Lung (tissue), 12 donors: Measurements from ENCODE around the gene AHCYL2. TPM values are rescaled to one million over a fixed set of nuclear protein-coding genes. Genes with fewer than 3 reads are reported as not detected.
"Not testable (repeated sequence)": the region's sequence is repeated elsewhere in the genome, so short reads cannot be mapped to it uniquely, and the experiment has no call there.

Source experiments
- ATAC-seq: fragments of 200-7000 bp; cut with Tn5 transposase; one replicate; pipeline ENCODE4 v1.9.1; 2020; ENCODE audit warnings: moderate number of reproducible peaks; ENCODE audit not compliant: insufficient read depth, low FRiP score
- DNase-seq, 3 donors: peaks; one replicate each; pipeline ENCODE4 v3.0.0-alpha.2; 2013 to 2017
- H3K27ac ChIP-seq, 2 donors: one replicate each; pipeline ENCODE4 v1.5.1; 2013; ENCODE audit warnings: mild to moderate bottlenecking in 2 of 2, moderate library complexity in 2 of 2, control low read depth in 1 of 2, inconsistent platforms in 1 of 2, low read depth in 1 of 2, low read length in 1 of 2
- H3K27me3 ChIP-seq, 3 donors: one replicate each; pipeline ENCODE4 v1.5.1; 2013; ENCODE audit warnings: low read length in 2 of 3; ENCODE audit not compliant: control insufficient read depth in 3 of 3, insufficient read depth in 3 of 3
- H3K36me3 ChIP-seq, 4 donors: one replicate each; pipeline ENCODE4 v1.5.1; 2013; ENCODE audit warnings: low read length in 4 of 4, mild to moderate bottlenecking in 1 of 4, moderate library complexity in 1 of 4; ENCODE audit not compliant: control insufficient read depth in 4 of 4, insufficient read depth in 4 of 4
- H3K4me1 ChIP-seq, 5 donors: one replicate each; pipeline ENCODE4 v1.5.1; 2013; ENCODE audit warnings: low read length in 5 of 5, mild to moderate bottlenecking in 2 of 5, moderate library complexity in 1 of 5; ENCODE audit not compliant: control insufficient read depth in 5 of 5, insufficient read depth in 5 of 5
- H3K4me3 ChIP-seq: one replicate; pipeline ENCODE4 v1.5.1; 2013; ENCODE audit warnings: mild to moderate bottlenecking, control low read depth, moderate library complexity
- H3K9ac ChIP-seq, 2 donors: one replicate each; pipeline ENCODE4 v1.5.1; 2013; ENCODE audit warnings: low read length in 2 of 2, control low read depth in 1 of 2; ENCODE audit not compliant: insufficient read depth in 1 of 2
- H3K9me3 ChIP-seq, 4 donors: one replicate each; pipeline ENCODE4 v1.5.1; 2013; ENCODE audit warnings: low read length in 3 of 4, mild to moderate bottlenecking in 1 of 4, moderate library complexity in 1 of 4; ENCODE audit not compliant: control insufficient read depth in 4 of 4, insufficient read depth in 3 of 4
- WGBS, 2 donors: extraction: QIAGEN DNeasy Blood & Tissue Kit; methylation state at CpG; one replicate each; pipeline ENCODE4 v1.1.7; 2013; 5-methylcytosine and 5-hydroxymethylcytosine counted together
- polyA plus RNA-seq, 2 donors: library from polyadenylated mRNA; stranded (reverse); fragments of 200-250 nt; gene quantifications; one replicate each; pipeline ENCODE4 v1.2.1, GENCODE V29; 2013
- total RNA-seq, 2 donors: library from RNA; depleted of rRNA in 1 of 2; stranded (reverse); fragments of >200 nt in 1 of 2; gene quantifications; one replicate each; pipeline ENCODE4 v1.2.1, GENCODE V29; 2014 to 2021
- TF ChIP-seq, protein P1 (sequence below): IDR thresholded peaks from 2 replicates; pipeline ENCODE4 v1.5.1; 2012; ENCODE audit warnings: mild to moderate bottlenecking; ENCODE audit errors: control extremely low read depth, extremely low read depth
- donor health status: control.
- donor health status: control.
- donor health status: Bipolar disorder and iron deficiency.
- donor health status: healthy.
- donor health status: DM: yes; HTN: yes; CAD: no.

Gene AHCYL2
- total and polyA plus RNA-seq, 4 donors = 16.3 to 172 (median 93.8) TPM

DNA sequence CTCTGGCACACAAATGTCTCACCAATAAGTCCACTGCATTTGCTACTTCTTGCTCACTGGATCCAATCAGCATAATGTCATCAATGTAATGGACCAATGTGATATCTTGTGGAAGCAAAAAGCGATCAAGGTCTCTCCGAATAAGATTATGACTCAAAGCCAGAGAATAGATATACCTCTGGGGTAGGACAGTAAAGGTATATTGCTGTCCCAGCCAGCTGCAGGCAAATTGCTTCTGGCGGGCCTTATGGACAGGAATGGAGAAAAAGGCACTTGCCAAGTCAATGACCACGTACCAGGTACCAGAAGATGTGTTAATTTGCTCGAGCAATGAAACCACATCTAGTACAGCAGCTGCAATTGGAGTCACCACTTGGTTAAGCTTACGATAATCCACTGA, 222.6 kb downstream of the AHCYL2 start:
- not testable (repeated sequence) for ATAC-seq, DNase-seq, H3K36me3 ChIP-seq

DNA sequence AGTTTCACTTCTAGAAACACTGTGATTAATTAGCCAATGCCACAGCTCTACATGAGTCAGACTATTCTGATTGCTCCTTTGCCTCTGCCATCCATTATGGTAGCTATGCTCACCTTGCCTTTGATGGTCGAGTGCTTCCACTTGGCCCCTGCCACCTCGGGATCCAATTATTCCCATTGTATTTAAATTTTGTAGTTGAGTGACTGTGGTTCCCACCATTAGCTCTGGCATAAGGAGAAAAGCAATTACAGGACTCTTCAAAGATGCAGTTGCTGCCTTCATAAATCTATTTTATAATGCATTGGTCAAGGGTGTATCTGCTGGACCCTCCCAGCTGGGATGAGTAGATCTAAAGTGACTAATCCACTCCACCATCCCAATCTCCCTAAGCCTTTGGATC, 223.8 kb downstream of the AHCYL2 start:
- H3K9me3 ChIP-seq = peaks cover 0 to 12% (median 3%) of the 10 kb centered on the region in 4 donors
- H3K27me3 ChIP-seq, H3K9ac ChIP-seq, H3K36me3 ChIP-seq, H3K4me3 ChIP-seq, DNase-seq, H3K4me1 ChIP-seq, H3K27ac ChIP-seq, ATAC-seq: not testable (repeated sequence)
- 92 to 94% methylated on average over 2 of the region's 2 CpGs for WGBS, 2 donors

More for the DNA sequence above, 222.6 kb downstream of the AHCYL2 start:
- not testable (repeated sequence) for H3K4me3 ChIP-seq, H3K27me3 ChIP-seq, H3K27ac ChIP-seq, H3K9ac ChIP-seq
- H3K4me1 ChIP-seq = peaks cover 0 to 12% (median 0%) of the 10 kb centered on the region in 5 donors
- 98% methylated on average over 6 of the region's 6 CpGs for WGBS, 2 donors
- peaks cover 0 to 12% (median 3%) of the 10 kb centered on the region in 4 donors for H3K9me3 ChIP-seq

DNA sequence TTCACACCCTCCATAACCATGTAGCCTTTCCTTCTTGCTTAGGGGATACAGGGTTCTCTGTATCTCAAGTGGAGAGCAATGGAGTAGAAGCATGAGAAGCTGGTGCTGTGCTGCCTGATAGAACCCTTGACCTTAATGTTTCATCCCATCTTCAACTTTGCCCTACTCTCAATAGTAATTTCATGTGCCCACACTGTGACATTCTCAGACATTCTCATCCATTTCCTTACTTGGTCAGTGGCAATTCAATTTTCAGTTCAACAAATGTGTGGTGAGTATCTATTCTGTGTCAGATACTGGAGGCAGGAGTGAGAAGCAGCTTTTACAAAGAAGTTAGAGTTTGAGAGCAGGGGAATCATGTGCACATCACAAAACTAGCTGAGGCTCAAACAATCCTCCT, 225.5 kb downstream of the AHCYL2 start:
- no peak overlapping the region for H3K27ac ChIP-seq
- H3K4me1 ChIP-seq = peaks cover 0 to 7% (median 0%) of the 10 kb centered on the region in 5 donors
- ATAC-seq (no peak), DNase-seq (no peak)
- no peak overlapping the region for H3K9ac ChIP-seq
- H3K4me3 ChIP-seq = no peak overlapping the region
- H3K36me3 ChIP-seq = peaks cover 0 to 5% (median 3%) of the 10 kb centered on the region in 4 donors
- H3K27me3 ChIP-seq = no peaks in the 10 kb centered on the region
- peaks cover 0 to 12% (median 3%) of the 10 kb centered on the region in 4 donors for H3K9me3 ChIP-seq
- TF ChIP-seq, protein P1, sequence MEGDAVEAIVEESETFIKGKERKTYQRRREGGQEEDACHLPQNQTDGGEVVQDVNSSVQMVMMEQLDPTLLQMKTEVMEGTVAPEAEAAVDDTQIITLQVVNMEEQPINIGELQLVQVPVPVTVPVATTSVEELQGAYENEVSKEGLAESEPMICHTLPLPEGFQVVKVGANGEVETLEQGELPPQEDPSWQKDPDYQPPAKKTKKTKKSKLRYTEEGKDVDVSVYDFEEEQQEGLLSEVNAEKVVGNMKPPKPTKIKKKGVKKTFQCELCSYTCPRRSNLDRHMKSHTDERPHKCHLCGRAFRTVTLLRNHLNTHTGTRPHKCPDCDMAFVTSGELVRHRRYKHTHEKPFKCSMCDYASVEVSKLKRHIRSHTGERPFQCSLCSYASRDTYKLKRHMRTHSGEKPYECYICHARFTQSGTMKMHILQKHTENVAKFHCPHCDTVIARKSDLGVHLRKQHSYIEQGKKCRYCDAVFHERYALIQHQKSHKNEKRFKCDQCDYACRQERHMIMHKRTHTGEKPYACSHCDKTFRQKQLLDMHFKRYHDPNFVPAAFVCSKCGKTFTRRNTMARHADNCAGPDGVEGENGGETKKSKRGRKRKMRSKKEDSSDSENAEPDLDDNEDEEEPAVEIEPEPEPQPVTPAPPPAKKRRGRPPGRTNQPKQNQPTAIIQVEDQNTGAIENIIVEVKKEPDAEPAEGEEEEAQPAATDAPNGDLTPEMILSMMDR = no peak

DNA sequence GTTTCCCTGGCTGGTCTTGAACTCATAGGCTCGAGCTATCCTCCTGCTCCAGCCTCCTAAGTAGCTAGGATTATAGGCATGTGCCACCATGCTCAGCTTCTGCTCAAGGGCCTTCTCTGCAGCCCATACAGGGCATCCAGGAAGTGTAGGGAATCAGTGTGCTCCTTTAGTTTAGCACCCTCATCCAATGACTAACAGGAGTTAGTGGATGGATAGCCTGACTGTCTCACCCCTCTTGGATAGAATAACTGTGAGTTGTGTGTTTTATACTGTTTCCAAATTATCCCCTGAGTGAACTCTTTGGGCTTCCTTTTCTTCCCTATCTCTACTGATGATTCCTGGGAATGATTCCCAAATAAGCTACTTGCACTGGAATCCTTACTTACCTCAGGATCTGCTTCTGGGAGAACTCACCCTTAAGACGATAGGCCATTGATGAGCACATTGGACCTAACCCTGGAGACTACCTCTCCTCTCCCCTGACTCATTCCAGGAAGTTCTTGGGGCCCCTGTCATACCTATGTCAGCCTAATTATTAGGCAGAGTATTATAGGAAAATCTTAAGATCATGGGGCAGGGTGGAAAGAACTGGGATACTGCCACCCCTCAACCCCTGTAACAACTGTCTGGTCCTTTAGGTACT, 227.9 kb downstream of the AHCYL2 start:
- DNase-seq (no peak), ATAC-seq (no peak)
- Histone ChIP-seq H3K9ac (no peak overlapping the region), H3K36me3 (peaks cover 0 to 7% (median 2%) of the 10 kb centered on the region in 4 donors), H3K9me3 (peaks cover 0 to 9% (median 2%) of the 10 kb centered on the region in 4 donors), H3K4me3 (no peak overlapping the region), H3K27ac (no peak overlapping the region), H3K27me3 (no peaks in the 10 kb centered on the region), H3K4me1 (peaks cover 0 to 7% (median 0%) of the 10 kb centered on the region in 5 donors)
- 91 to 96% methylated on average over 2 of the region's 2 CpGs for WGBS, 2 donors
- TF ChIP-seq, protein P1 = no peak
